ENCODE results near the gene BRPF3. TPM values are rescaled to one million over a fixed set of nuclear protein-coding genes. Genes with fewer than 3 reads are reported as not detected.

The BRPF3 gene
- total RNA-seq, 2 experiments from 2014 or later = 15.1 to 20.9 TPM

- Mint-ChIP-seq H3K9me3 (no peaks in the 10 kb centered on the region), H3K4me3 (no peak overlapping the region), H3K4me1 (ENCODE audit: low read depth) (no peaks in the 10 kb centered on the region), H3K27me3 (no peaks in the 10 kb centered on the region), H3K36me3 (ENCODE audit: low read depth) (peaks cover 2% of the 10 kb centered on the region), H3K27ac (no peak overlapping the region)
- intact Hi-C loops (cut with micrococcal nuclease) = no loop called here
- POLR2A ChIA-PET = no interaction called here
- TF ChIP-seq, protein P1, sequence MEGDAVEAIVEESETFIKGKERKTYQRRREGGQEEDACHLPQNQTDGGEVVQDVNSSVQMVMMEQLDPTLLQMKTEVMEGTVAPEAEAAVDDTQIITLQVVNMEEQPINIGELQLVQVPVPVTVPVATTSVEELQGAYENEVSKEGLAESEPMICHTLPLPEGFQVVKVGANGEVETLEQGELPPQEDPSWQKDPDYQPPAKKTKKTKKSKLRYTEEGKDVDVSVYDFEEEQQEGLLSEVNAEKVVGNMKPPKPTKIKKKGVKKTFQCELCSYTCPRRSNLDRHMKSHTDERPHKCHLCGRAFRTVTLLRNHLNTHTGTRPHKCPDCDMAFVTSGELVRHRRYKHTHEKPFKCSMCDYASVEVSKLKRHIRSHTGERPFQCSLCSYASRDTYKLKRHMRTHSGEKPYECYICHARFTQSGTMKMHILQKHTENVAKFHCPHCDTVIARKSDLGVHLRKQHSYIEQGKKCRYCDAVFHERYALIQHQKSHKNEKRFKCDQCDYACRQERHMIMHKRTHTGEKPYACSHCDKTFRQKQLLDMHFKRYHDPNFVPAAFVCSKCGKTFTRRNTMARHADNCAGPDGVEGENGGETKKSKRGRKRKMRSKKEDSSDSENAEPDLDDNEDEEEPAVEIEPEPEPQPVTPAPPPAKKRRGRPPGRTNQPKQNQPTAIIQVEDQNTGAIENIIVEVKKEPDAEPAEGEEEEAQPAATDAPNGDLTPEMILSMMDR (IDR thresholded peaks at IDR 0.05) = no peak
- no peak for ATAC-seq
- CTCF ChIA-PET = no interaction called here
- DNase-seq = no peak
Measured at GRCh38 chr6:36186199-36186598, 10.3 kb upstream of the BRPF3 start.

GRCh38 chr6:36187446-36187845 lies 9.1 kb upstream of the BRPF3 start:
- DNase-seq (no peak), ATAC-seq (no peak)
- H3K9me3 Mint-ChIP-seq = no peaks in the 10 kb centered on the region
- intact Hi-C loops (cut with micrococcal nuclease) = no loop called here
- peaks cover 2% of the 10 kb centered on the region for H3K36me3 Mint-ChIP-seq (ENCODE audit: low read depth)
- ChIA-PET CTCF (interaction anchor here (0.9 to 1.2 kb wide), 2 partner anchors 47 to 115 kb away, joined by 3 read pairs; no protein-coding TSS in a partner anchor), POLR2A (no interaction called here)
- no peaks in the 10 kb centered on the region for H3K27me3 Mint-ChIP-seq
- peaks cover under 1% of the 10 kb centered on the region for H3K4me1 Mint-ChIP-seq (ENCODE audit: low read depth)
- no peak overlapping the region for H3K4me3 Mint-ChIP-seq
- TF ChIP-seq, protein P1 (IDR thresholded peaks at IDR 0.05) = no peak
- no peak overlapping the region for H3K27ac Mint-ChIP-seq

DNA sequence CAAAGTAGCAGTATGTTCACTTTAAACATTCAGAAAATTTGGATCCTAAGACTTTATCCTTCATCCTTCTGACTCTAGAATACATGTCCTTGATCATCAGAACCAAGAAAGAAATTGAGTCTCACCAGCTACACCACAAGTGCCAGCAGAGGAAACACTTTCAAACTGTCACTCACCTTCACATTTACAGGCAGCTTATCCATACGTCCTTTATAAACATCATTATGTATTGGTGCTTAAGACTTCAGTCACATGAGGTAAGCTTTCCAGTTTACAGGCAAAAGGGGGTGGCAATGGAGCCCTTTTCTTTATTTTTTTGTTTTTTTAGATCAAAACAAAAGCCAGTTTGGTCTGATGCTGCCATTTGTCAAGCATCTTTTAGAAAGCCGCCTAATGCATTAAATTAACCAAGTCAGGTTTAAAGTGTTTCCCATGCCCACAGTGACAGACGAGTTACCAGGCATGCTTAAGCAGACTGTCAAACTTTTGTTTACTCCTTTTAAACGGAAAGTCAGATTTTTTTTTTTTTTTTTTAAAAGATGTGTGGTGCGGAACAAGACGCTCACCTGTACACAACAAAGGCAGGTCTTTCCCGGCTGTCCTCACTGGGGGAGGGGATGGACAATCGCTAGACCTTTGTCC lies 952 bp upstream of the BRPF3 start:
- Mint-ChIP-seq H3K4me3 (peak overlapping the region; percentile 72), H3K27me3 (no peaks in the 10 kb centered on the region), H3K27ac (peak overlapping the region; percentile 57), H3K4me1 (ENCODE audit: low read depth) (peaks cover 43% of the 10 kb centered on the region), H3K36me3 (ENCODE audit: low read depth) (peaks cover 13% of the 10 kb centered on the region), H3K9me3 (peaks cover 3% of the 10 kb centered on the region)
- ChIA-PET POLR2A (interaction anchor here (0.9 to 1.8 kb wide), 8 partner anchors 11 to 168 kb away, joined by 3 to 7 read pairs (median 4); partner anchors contain the start of gene MAPK14), CTCF (interaction anchor here (0.6 to 2.1 kb wide), 20 partner anchors 10 to 168 kb away, joined by 3 to 10 read pairs (median 6); partner anchors contain the start of gene MAPK14)
- TF ChIP-seq, protein P1 (IDR thresholded peaks at IDR 0.05) = no peak
- DNase-seq (no peak), ATAC-seq (no peak)
- intact Hi-C loops (cut with micrococcal nuclease) = loop anchor here (2.0 to 5.0 kb wide), 3 partner anchors 65 to 168 kb away; partner anchors contain the start of genes MAPK13 and MAPK14

DNA sequence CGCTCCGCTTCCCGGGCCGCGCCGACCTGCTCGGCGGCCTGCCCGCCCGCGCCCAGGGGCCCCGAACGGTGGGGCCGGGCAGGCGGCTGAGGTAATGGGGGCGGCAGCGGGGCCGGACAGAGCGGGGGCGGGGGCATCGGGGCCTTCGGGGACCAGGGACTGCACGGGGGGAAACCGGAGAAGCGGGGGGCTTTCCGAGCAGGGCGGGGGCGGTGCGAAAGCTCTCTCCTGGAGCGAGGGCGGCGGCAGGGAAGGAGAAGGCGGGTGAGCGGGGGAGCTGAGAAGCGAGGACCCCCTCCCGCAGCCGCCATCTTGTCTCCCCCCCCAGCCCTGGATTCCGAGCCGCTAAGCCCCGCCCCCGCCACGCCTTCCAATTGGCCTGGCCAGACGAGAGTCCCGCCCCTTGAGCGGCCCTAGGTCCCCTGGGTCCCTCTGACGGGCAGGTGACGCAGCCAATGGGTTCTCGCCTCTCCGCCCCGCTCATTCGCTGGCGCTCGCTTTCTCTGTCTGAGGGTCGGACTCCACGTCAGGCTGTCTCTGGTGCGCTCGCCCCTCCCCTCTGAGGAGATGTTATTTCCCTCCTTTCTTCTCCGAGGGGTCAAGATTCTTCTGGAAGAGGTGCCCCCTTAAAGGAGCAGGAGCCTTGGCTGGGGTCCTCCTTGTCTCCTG lies 470 bp downstream of the BRPF3 start:
- TF ChIP-seq, protein P1 (IDR thresholded peaks at IDR 0.05) = no peak
- Mint-ChIP-seq H3K27me3 (no peaks in the 10 kb centered on the region), H3K27ac (peak overlapping the region; percentile 94), H3K9me3 (peaks cover 3% of the 10 kb centered on the region), H3K4me1 (ENCODE audit: low read depth) (peaks cover 56% of the 10 kb centered on the region), H3K36me3 (ENCODE audit: low read depth) (peaks cover 28% of the 10 kb centered on the region), H3K4me3 (peak overlapping the region; percentile 87)
- DNase-seq (peak; percentile 100), ATAC-seq (peak; percentile 96)
- ChIA-PET CTCF (interaction anchor here (0.6 to 2.2 kb wide), 5 partner anchors 25 to 170 kb away, joined by 3 to 10 read pairs (median 4); partner anchors contain the start of gene MAPK14), POLR2A (interaction anchor here (0.6 to 4.3 kb wide), 8 partner anchors 9 to 170 kb away, joined by 3 to 25 read pairs (median 4); partner anchors contain the start of gene MAPK13)
- intact Hi-C loops (cut with micrococcal nuclease) = loop anchor here (2.0 to 5.0 kb wide), 3 partner anchors 66 to 170 kb away; partner anchors contain the start of genes MAPK13 and MAPK14

All from activated CD8-positive, alpha-beta T cell treated with anti-CD3 and anti-CD28 coated beads for 36 hours (primary cell).